ENCODE measurements around the gene CLEC4D. TPM values are rescaled to one million over a fixed set of nuclear protein-coding genes. Genes with fewer than 3 reads are reported as not detected.
"Not testable (repeated sequence)": the region's sequence is repeated elsewhere in the genome, so short reads cannot be mapped to it uniquely, and the experiment has no call there.

The CLEC4D gene
- polyA plus RNA-seq: not detected

DNA sequence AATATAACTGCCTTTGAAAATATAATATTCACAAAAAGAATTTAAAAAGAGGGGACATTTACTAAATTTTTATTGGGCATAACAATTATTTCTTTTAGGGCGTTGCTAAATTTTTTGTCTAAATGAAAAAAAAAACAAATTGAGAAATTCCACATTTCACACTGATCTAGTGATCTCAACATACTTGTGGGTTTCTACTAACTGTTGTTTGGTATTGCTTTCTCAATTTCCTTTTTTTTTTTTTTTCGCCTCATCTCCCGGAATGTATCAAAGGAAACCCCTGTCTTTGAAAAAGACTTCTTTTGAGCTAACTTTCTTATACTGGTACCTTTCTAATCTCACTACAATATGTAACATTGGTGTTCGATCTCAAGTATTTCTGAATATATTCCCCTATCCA is at the start of gene CLEC4D:
Gene CLEC4D, plus strand, starts transcription at position 248 of the 400 bp plus-strand sequence. CDS start 230 bp downstream, outside the sequence.
- no peaks in the 10 kb centered on the region for H3K4me1 Mint-ChIP-seq
- no peak within 1 kb of the TSS for H3K27ac Mint-ChIP-seq
- DNase-seq: no peak
- H3K27me3 Mint-ChIP-seq (ENCODE audit: low read depth in 3 of 3): peaks cover 0 to 6% (median 0%) of the 10 kb centered on the region in 3 donors
- H3K4me3 Mint-ChIP-seq: no peak within 1 kb of the TSS
- H3K36me3 Mint-ChIP-seq: no peaks in the 10 kb centered on the region
- peaks cover 0 to 4% (median 0%) of the 10 kb centered on the region in 6 donors for H3K9me3 Mint-ChIP-seq

- no peak overlapping the region for H3K27ac Mint-ChIP-seq
- peaks cover 0 to 9% (median 5%) of the 10 kb centered on the region in 6 donors for H3K9me3 Mint-ChIP-seq
- no peak for DNase-seq
- H3K36me3 Mint-ChIP-seq: no peaks in the 10 kb centered on the region
- peaks cover 3 to 5% (median 4%) of the 10 kb centered on the region in 3 donors for H3K27me3 Mint-ChIP-seq (ENCODE audit: low read depth in 3 of 3)
- H3K4me3 Mint-ChIP-seq: no peak overlapping the region
- H3K4me1 Mint-ChIP-seq: no peaks in the 10 kb centered on the region
These were observed 47.9 kb upstream of the CLEC4D start for GRCh38 chr12:8465301-8465996.

DNA sequence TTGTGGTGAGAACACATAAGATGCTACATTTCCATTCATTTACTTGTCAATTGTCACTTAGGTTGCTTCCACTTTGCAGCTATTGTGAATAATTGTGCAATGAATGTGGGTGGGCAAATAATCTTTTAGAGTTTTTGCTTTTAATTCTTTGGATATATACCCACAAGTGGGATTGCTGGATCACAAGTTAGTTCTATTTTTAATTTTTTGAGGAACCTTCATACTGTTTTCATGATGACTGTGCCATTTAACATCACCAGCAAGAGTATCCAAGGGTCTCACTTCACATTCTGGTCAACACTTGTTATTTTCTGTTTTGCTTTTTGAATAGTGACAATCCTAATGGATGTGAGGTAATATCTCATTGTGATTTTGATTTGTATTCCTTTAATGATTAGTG is 47.1 kb upstream of the CLEC4D start:
- no peak overlapping the region for H3K4me3 Mint-ChIP-seq
- H3K27me3 Mint-ChIP-seq (ENCODE audit: low read depth in 3 of 3): peaks cover 3 to 5% (median 4%) of the 10 kb centered on the region in 3 donors
- H3K4me1 Mint-ChIP-seq: no peaks in the 10 kb centered on the region
- H3K9me3 Mint-ChIP-seq: peaks cover 0 to 9% (median 5%) of the 10 kb centered on the region in 6 donors
- no peaks in the 10 kb centered on the region for H3K36me3 Mint-ChIP-seq
- H3K27ac Mint-ChIP-seq: no peak overlapping the region
- no peak for DNase-seq

GRCh38 chr12:8471090-8471489 is 42.2 kb upstream of the CLEC4D start:
- no peak for DNase-seq
- Mint-ChIP-seq H3K27ac (no peak overlapping the region), H3K4me1 (no peaks in the 10 kb centered on the region), H3K9me3 (peaks cover 0 to 9% (median 5%) of the 10 kb centered on the region in 6 donors), H3K4me3 (no peak overlapping the region), H3K27me3 (ENCODE audit: low read depth in 3 of 3) (peaks cover 2 to 14% (median 10%) of the 10 kb centered on the region in 3 donors), H3K36me3 (no peaks in the 10 kb centered on the region)

GRCh38 chr12:8475508-8476203 is 37.6 kb upstream of the CLEC4D start:
- Mint-ChIP-seq H3K4me3 (no peak overlapping the region), H3K27me3 (ENCODE audit: low read depth in 3 of 3) (peaks cover 5 to 15% (median 10%) of the 10 kb centered on the region in 3 donors), H3K27ac (no peak overlapping the region), H3K9me3 (peaks cover 0 to 1% (median 0%) of the 10 kb centered on the region in 6 donors), H3K36me3 (no peaks in the 10 kb centered on the region), H3K4me1 (no peaks in the 10 kb centered on the region)
- DNase-seq: no peak

GRCh38 chr12:8482571-8483061 is 30.7 kb upstream of the CLEC4D start:
- H3K4me3 Mint-ChIP-seq: no peak overlapping the region
- H3K4me1 Mint-ChIP-seq: no peaks in the 10 kb centered on the region
- no peaks in the 10 kb centered on the region for H3K36me3 Mint-ChIP-seq
- DNase-seq: no peak
- peaks cover 0 to 22% (median 4%) of the 10 kb centered on the region in 3 donors for H3K27me3 Mint-ChIP-seq (ENCODE audit: low read depth in 3 of 3)
- H3K9me3 Mint-ChIP-seq: peaks cover 0 to 7% (median 0%) of the 10 kb centered on the region in 6 donors
- H3K27ac Mint-ChIP-seq: no peak overlapping the region

DNA sequence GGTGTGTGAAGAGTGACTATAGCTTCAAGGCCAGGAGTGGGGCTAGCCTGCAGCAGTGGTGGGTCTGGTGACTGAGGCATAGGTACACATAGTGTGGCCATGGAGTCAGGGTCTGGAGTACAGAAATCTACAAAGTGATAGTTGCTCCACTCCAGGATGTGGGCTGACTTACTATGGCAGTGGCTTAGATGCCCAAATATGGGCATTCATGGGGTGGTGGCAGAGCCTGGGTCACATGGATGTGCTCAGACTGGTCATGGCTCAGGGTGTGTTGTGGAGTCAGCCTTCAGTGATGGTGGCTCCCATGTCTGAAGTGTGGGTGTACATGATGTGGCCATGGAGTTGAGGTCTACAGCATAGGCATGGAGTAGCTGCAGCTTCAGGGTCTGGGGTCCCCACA is 30.2 kb upstream of the CLEC4D start:
- H3K36me3 Mint-ChIP-seq: no peaks in the 10 kb centered on the region
- DNase-seq: no peak
- H3K9me3 Mint-ChIP-seq: peaks cover 0 to 7% (median 0%) of the 10 kb centered on the region in 6 donors
- peaks cover 0 to 22% (median 4%) of the 10 kb centered on the region in 3 donors for H3K27me3 Mint-ChIP-seq (ENCODE audit: low read depth in 3 of 3)
- H3K27ac Mint-ChIP-seq: no peak overlapping the region
- H3K4me3 Mint-ChIP-seq: no peak overlapping the region
- H3K4me1 Mint-ChIP-seq: no peaks in the 10 kb centered on the region

GRCh38 chr12:8491646-8492530 is 21.4 kb upstream of the CLEC4D start:
- no peak for DNase-seq
- Mint-ChIP-seq H3K4me1 (peaks cover 0 to 11% of the 10 kb centered on the region in 2 donors), H3K9me3 (peaks cover 0 to 3% (median 0%) of the 10 kb centered on the region in 6 donors), H3K4me3 (no peak overlapping the region), H3K27ac (no peak overlapping the region), H3K27me3 (ENCODE audit: low read depth in 3 of 3) (peaks cover 0 to 4% (median 0%) of the 10 kb centered on the region in 3 donors), H3K36me3 (no peaks in the 10 kb centered on the region)

- Mint-ChIP-seq H3K4me1 (peaks cover 0 to 11% of the 10 kb centered on the region in 2 donors), H3K9me3 (no peaks in the 10 kb centered on the region), H3K27me3 (ENCODE audit: low read depth in 3 of 3) (peaks cover 2 to 4% (median 4%) of the 10 kb centered on the region in 3 donors), H3K4me3 (peak overlapping the region in 1 of 5 donors; percentile 34), H3K27ac (peak overlapping the region in 1 of 6 donors; percentile 46), H3K36me3 (no peaks in the 10 kb centered on the region)
- peak; percentile 1 to 7 (median 2) for DNase-seq
These were observed 20.2 kb upstream of the CLEC4D start for GRCh38 chr12:8493084-8493483.

- not testable (repeated sequence) for H3K4me3 Mint-ChIP-seq; H3K27me3 Mint-ChIP-seq (ENCODE audit: low read depth in 3 of 3); H3K36me3 Mint-ChIP-seq; DNase-seq; H3K27ac Mint-ChIP-seq; H3K9me3 Mint-ChIP-seq
- peaks cover 0 to 11% of the 10 kb centered on the region in 2 donors for H3K4me1 Mint-ChIP-seq
These were observed 17.6 kb upstream of the CLEC4D start for GRCh38 chr12:8495671-8496070.

GRCh38 chr12:8496074-8496473 is 17.2 kb upstream of the CLEC4D start:
- H3K9me3 Mint-ChIP-seq; H3K27me3 Mint-ChIP-seq (ENCODE audit: low read depth in 3 of 3); H3K4me3 Mint-ChIP-seq; DNase-seq; H3K27ac Mint-ChIP-seq; H3K36me3 Mint-ChIP-seq: not testable (repeated sequence)
- H3K4me1 Mint-ChIP-seq: peaks cover 0 to 14% of the 10 kb centered on the region in 2 donors

DNA sequence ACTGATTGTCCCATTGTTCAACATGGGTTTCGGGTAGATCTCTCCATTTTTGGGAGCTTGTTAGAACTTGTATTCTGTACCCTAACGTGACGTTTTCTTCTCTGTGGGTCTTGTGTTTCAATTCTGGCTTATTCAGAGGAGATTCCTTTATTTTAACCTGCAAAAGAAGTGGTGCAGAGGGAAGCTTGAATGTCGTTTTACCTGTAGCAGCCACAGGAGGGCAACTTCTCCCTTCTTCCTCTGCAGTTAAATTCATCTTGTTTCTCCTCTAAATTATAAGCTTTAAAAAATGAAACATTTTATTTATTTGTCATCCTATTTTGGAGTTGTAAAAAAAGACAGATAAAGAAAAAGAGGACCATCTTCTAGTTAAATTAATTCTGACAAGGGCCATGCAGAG is 13.7 kb upstream of the CLEC4D start:
- H3K27ac Mint-ChIP-seq: no peak overlapping the region
- H3K9me3 Mint-ChIP-seq: no peaks in the 10 kb centered on the region
- H3K36me3 Mint-ChIP-seq: no peaks in the 10 kb centered on the region
- no peak for DNase-seq
- no peak overlapping the region for H3K4me3 Mint-ChIP-seq
- H3K4me1 Mint-ChIP-seq: peaks cover 3 to 15% of the 10 kb centered on the region in 2 donors
- peaks cover 3 to 6% (median 4%) of the 10 kb centered on the region in 3 donors for H3K27me3 Mint-ChIP-seq (ENCODE audit: low read depth in 3 of 3)

GRCh38 chr12:8501720-8502119 is 11.6 kb upstream of the CLEC4D start:
- Mint-ChIP-seq H3K4me3 (no peak overlapping the region), H3K36me3 (no peaks in the 10 kb centered on the region), H3K27me3 (ENCODE audit: low read depth in 3 of 3) (peaks cover 3 to 10% (median 4%) of the 10 kb centered on the region in 3 donors)

More at GRCh38 chr12:8501720-8502119, 11.6 kb upstream of the CLEC4D start:
- DNase-seq: no peak
- no peaks in the 10 kb centered on the region for H3K9me3 Mint-ChIP-seq
- no peak overlapping the region for H3K27ac Mint-ChIP-seq
- H3K4me1 Mint-ChIP-seq: peaks cover 3 to 15% of the 10 kb centered on the region in 2 donors

Data from immature natural killer cell (primary cell).